ENCODE measurements around the gene BLOC1S3. TPM values are rescaled to one million over a fixed set of nuclear protein-coding genes. Genes with fewer than 3 reads are reported as not detected.

The BLOC1S3 gene
- total RNA-seq, 2 experiments from 2014 or later, result 8.1 to 13.8 TPM

DNA sequence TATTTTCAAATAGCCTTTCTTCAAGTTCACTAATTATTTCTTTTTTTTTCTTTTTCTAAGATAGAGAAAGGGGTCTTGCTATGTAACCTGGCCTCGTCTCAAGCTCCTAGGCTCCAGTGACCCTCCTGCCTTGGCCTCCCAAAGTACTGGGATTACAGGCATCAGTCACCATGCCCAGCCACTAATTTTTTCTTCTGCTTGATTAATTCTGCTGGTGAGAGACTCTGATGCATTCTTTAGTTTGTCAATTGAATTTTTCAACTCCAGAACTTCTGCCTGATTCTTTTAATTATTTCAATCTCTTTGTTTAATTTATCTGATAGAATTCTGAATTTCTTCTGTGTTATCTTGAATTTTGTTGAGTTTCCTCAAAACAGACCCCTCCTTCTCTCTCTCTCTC is 11.4 kb downstream of the BLOC1S3 start:
- DNase-seq (ENCODE audit: low spot score), result no peak
- H3K4me1 ChIP-seq (ENCODE audit: insufficient read depth, low read length, poor library complexity, severe bottlenecking), result peaks cover 8% of the 10 kb centered on the region
- H2AFZ ChIP-seq (ENCODE audit: low read length), result no peak overlapping the region
- H3K36me3 ChIP-seq (ENCODE audit: insufficient read depth, low read length), result no peaks in the 10 kb centered on the region
- H3K27ac ChIP-seq (ENCODE audit: low read depth, low read length, poor library complexity, severe bottlenecking), result no peak overlapping the region
- ChIA-PET CTCF (ENCODE audit: unreplicated experiment) (no interaction called here), POLR2A (no interaction called here)
- no peak overlapping the region for H3K4me3 ChIP-seq (ENCODE audit: low read depth, low read length, poor library complexity, severe bottlenecking)
- no peaks in the 10 kb centered on the region for H3K79me2 ChIP-seq (ENCODE audit: insufficient read depth, low read depth, low read length)
- TF ChIP-seq EZH2phosphoT487 (IDR thresholded peaks at IDR 0.05; ENCODE audit: borderline replicate concordance, low read depth, low read length), result no peak
- TF ChIP-seq, protein P1, sequence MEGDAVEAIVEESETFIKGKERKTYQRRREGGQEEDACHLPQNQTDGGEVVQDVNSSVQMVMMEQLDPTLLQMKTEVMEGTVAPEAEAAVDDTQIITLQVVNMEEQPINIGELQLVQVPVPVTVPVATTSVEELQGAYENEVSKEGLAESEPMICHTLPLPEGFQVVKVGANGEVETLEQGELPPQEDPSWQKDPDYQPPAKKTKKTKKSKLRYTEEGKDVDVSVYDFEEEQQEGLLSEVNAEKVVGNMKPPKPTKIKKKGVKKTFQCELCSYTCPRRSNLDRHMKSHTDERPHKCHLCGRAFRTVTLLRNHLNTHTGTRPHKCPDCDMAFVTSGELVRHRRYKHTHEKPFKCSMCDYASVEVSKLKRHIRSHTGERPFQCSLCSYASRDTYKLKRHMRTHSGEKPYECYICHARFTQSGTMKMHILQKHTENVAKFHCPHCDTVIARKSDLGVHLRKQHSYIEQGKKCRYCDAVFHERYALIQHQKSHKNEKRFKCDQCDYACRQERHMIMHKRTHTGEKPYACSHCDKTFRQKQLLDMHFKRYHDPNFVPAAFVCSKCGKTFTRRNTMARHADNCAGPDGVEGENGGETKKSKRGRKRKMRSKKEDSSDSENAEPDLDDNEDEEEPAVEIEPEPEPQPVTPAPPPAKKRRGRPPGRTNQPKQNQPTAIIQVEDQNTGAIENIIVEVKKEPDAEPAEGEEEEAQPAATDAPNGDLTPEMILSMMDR (conservative IDR thresholded peaks at IDR 0.05; ENCODE audit: low read length), result no peak
- H3K9me3 ChIP-seq (ENCODE audit: low read length), result no peaks in the 10 kb centered on the region
- H4K20me1 ChIP-seq (ENCODE audit: insufficient read depth, low read length), result no peaks in the 10 kb centered on the region
- no TSS peak for BruUV-seq (replicated peaks)
- H3K4me2 ChIP-seq (ENCODE audit: low read length), result no peak overlapping the region
- intact Hi-C loops (cut with micrococcal nuclease; ENCODE audit: unreplicated experiment), result loop anchor here (5.0 kb wide), 1 partner anchor 288 kb away; no protein-coding TSS in a partner anchor
- no peaks in the 10 kb centered on the region for H3K9me2 ChIP-seq (ENCODE audit: insufficient read depth, low read length)

DNA sequence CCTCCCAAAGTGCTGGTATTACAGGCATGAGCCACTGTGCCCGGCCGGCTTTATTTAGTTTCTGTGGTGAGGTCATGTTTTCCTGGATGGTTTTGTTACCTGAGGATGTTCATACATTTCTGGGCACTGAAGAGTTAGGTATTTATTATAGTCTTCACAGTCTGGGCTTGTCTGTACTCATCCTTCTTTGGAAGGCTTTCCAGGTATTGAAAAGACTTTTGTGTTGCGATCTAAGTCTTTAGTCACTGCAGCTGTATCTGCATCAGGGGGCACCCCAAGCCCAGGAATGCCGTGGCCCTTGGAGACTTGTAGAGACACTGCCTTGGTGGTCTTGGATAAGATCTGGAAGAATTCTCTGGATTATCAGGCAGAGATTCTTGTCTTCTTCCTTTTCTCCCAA is 12.8 kb downstream of the BLOC1S3 start:
- no peaks in the 10 kb centered on the region for H3K79me2 ChIP-seq (ENCODE audit: insufficient read depth, low read depth, low read length)
- no peaks in the 10 kb centered on the region for H3K36me3 ChIP-seq (ENCODE audit: insufficient read depth, low read length)
- no peak overlapping the region for H2AFZ ChIP-seq (ENCODE audit: low read length)
- no TSS peak for BruUV-seq (replicated peaks)
- ChIA-PET POLR2A (no interaction called here), CTCF (ENCODE audit: unreplicated experiment) (no interaction called here)
- no peak overlapping the region for H3K4me2 ChIP-seq (ENCODE audit: low read length)
- intact Hi-C loops (cut with micrococcal nuclease; ENCODE audit: unreplicated experiment), result no loop called here
- no peaks in the 10 kb centered on the region for H4K20me1 ChIP-seq (ENCODE audit: insufficient read depth, low read length)
- no peak overlapping the region for H3K4me3 ChIP-seq (ENCODE audit: low read depth, low read length, poor library complexity, severe bottlenecking)
- TF ChIP-seq EZH2phosphoT487 (IDR thresholded peaks at IDR 0.05; ENCODE audit: borderline replicate concordance, low read depth, low read length), result no peak
- TF ChIP-seq, protein P1 (conservative IDR thresholded peaks at IDR 0.05; ENCODE audit: low read length), result no peak
- DNase-seq (ENCODE audit: low spot score), result no peak
- H3K9me3 ChIP-seq (ENCODE audit: low read length), result no peaks in the 10 kb centered on the region
- no peaks in the 10 kb centered on the region for H3K9me2 ChIP-seq (ENCODE audit: insufficient read depth, low read length)
- peaks cover 8% of the 10 kb centered on the region for H3K4me1 ChIP-seq (ENCODE audit: insufficient read depth, low read length, poor library complexity, severe bottlenecking)
- no peak overlapping the region for H3K27ac ChIP-seq (ENCODE audit: low read depth, low read length, poor library complexity, severe bottlenecking)

DNA sequence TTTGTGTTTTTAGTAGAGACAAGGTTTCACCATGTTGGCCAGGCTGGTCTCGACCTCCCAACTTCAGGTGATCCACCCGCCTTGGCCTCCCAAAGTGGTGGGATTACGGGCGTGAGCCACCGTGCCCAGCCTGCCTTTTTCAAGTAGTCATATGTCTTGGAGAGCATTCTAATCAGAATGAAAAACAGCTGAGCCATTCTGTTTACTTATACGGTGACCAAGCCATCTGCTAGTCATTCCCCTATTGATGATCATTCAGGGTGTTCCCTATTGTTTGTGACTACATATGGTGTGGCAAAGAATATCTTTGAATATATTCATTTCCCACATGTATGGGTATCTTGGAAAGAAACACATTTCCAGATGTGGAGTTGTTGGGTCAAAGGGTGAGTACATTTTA is 17.2 kb downstream of the BLOC1S3 start:
- Histone ChIP-seq H3K4me3 (ENCODE audit: low read depth, low read length, poor library complexity, severe bottlenecking) (no peak overlapping the region), H3K27ac (ENCODE audit: low read depth, low read length, poor library complexity, severe bottlenecking) (no peak overlapping the region), H2AFZ (ENCODE audit: low read length) (no peak overlapping the region), H4K20me1 (ENCODE audit: insufficient read depth, low read length) (no peaks in the 10 kb centered on the region), H3K4me2 (ENCODE audit: low read length) (no peak overlapping the region), H3K79me2 (ENCODE audit: insufficient read depth, low read depth, low read length) (no peaks in the 10 kb centered on the region), H3K9me3 (ENCODE audit: low read length) (no peaks in the 10 kb centered on the region), H3K9me2 (ENCODE audit: insufficient read depth, low read length) (no peaks in the 10 kb centered on the region), H3K4me1 (ENCODE audit: insufficient read depth, low read length, poor library complexity, severe bottlenecking) (no peaks in the 10 kb centered on the region), H3K36me3 (ENCODE audit: insufficient read depth, low read length) (no peaks in the 10 kb centered on the region)
- CTCF ChIA-PET (ENCODE audit: unreplicated experiment), result no interaction called here
- no TSS peak for BruUV-seq (replicated peaks)
- DNase-seq (ENCODE audit: low spot score), result no peak
- POLR2A ChIA-PET, result no interaction called here
- intact Hi-C loops (cut with micrococcal nuclease; ENCODE audit: unreplicated experiment), result no loop called here
- TF ChIP-seq EZH2phosphoT487 (IDR thresholded peaks at IDR 0.05; ENCODE audit: borderline replicate concordance, low read depth, low read length), result no peak
- TF ChIP-seq, protein P1 (conservative IDR thresholded peaks at IDR 0.05; ENCODE audit: low read length), result no peak

Data from OCI-LY7 (cell line).